Esophagus squamous epithelium (tissue), 4 donors: Measurements from ENCODE around the gene IFITM1.
A peak's percentile ranks its signal among the peaks of the same experiment; 100 is the strongest.
"Not testable (repeated sequence)": the region's sequence is repeated elsewhere in the genome, so short reads cannot be mapped to it uniquely, and the experiment has no call there.

Experiments
- CTCF ChIP-seq, 6 experiments: fragments of 450-650 bp in 4 of 6; fragments of 200-600 bp in 2 of 6; sonication (generic) in 2 of 6; IDR thresholded peaks; one replicate each; pipeline ENCODE4 v1.5.1; 2016 to 2019; ENCODE audit warnings: antibody characterized with exemption in 6 of 6, mild to moderate bottlenecking in 4 of 6, moderate library complexity in 4 of 6
- POLR2A ChIP-seq, 4 donors: fragments of 450-650 bp; IDR thresholded peaks; one replicate each; pipeline ENCODE4 v1.6.1; 2017; ENCODE audit warnings: antibody characterized with exemption in 4 of 4, mild to moderate bottlenecking in 4 of 4, moderate library complexity in 3 of 4

- TF ChIP-seq POLR2A (IDR thresholded peaks at IDR 0.05): not testable (repeated sequence)
- TF ChIP-seq CTCF (IDR thresholded peaks at IDR 0.05): peak in 1 of 6 experiments; percentile 8
Observed at GRCh38 chr11:309979-310572, 3.8 kb upstream of the IFITM1 start.
